DMS153 treated with DMSO at 0.1 percent for 48 hours (cell line): Measurements from ENCODE around the gene ITGB1.

Experiments used
- DNase-seq: peaks from one replicate; lab custom pipeline; 2025; ENCODE audit not compliant: unreplicated experiment; lab: John Stamatoyannopoulos, UW

The ITGB1 gene

GRCh38 chr10:32956365-32957197 is 1.4 kb downstream of the ITGB1 start:
- no peak for DNase-seq

- no peak for DNase-seq
Measured at GRCh38 chr10:32955790-32956189, 2.2 kb downstream of the ITGB1 start.

GRCh38 chr10:32955299-32955772 is 2.7 kb downstream of the ITGB1 start:
- no peak for DNase-seq

- DNase-seq: no peak
Measured at GRCh38 chr10:32954545-32955298, 3.3 kb downstream of the ITGB1 start.

GRCh38 chr10:32954080-32954479 is 4.0 kb downstream of the ITGB1 start:
- no peak for DNase-seq

GRCh38 chr10:32953277-32953927 is 4.6 kb downstream of the ITGB1 start:
- no peak for DNase-seq

- no peak for DNase-seq
Measured at GRCh38 chr10:32952541-32953276, 5.3 kb downstream of the ITGB1 start.

GRCh38 chr10:32952094-32952493 is 5.9 kb downstream of the ITGB1 start:
- no peak for DNase-seq

- no peak for DNase-seq
Measured at GRCh38 chr10:32951111-32951510, 6.9 kb downstream of the ITGB1 start.

GRCh38 chr10:32950591-32951108 is 7.4 kb downstream of the ITGB1 start:
- DNase-seq: no peak

- DNase-seq: no peak
Measured at GRCh38 chr10:32949221-32949678, 8.8 kb downstream of the ITGB1 start.

GRCh38 chr10:32948451-32948850 is 9.6 kb downstream of the ITGB1 start:
- DNase-seq: no peak

- DNase-seq: no peak
Measured at GRCh38 chr10:32947586-32947985, 10.4 kb downstream of the ITGB1 start.

- DNase-seq: no peak
Measured at GRCh38 chr10:32946108-32946507, 11.9 kb downstream of the ITGB1 start.

- DNase-seq: no peak
Measured at GRCh38 chr10:32943854-32944661, 14.0 kb downstream of the ITGB1 start.

- no peak for DNase-seq
Measured at GRCh38 chr10:32943395-32943794, 14.6 kb downstream of the ITGB1 start.

- DNase-seq: no peak
Measured at GRCh38 chr10:32942081-32942480, 15.9 kb downstream of the ITGB1 start.

- no peak for DNase-seq
Measured at GRCh38 chr10:32941357-32941756, 16.7 kb downstream of the ITGB1 start.

- DNase-seq: no peak
Measured at GRCh38 chr10:32940321-32941301, 17.4 kb downstream of the ITGB1 start.
